Lower leg skin (tissue), 4 donors: ENCODE measurements around the gene FAM110C. TPM values are rescaled to one million over a fixed set of nuclear protein-coding genes. Genes with fewer than 3 reads are reported as not detected.
A peak's percentile ranks its signal among the peaks of the same experiment; 100 is the strongest.

Source experiments
- DNase-seq, 2 donors: peaks; one replicate each; pipeline ENCODE4 v3.0.0-alpha.2; 2019; ENCODE audit warnings: low spot score in 2 of 2
- H3K4me3 ChIP-seq: fragments of 200-600 bp; sonication (generic); 2 replicates; pipeline ENCODE4 v1.5.1; 2017; ENCODE audit warnings: mild to moderate bottlenecking, low read depth; ENCODE audit not compliant: poor library complexity, severe bottlenecking
- CTCF ChIP-seq, 3 donors: fragments of 450-650 bp; IDR thresholded peaks; one replicate each; pipeline ENCODE4 v1.5.1; 2016; ENCODE audit warnings: antibody characterized with exemption in 3 of 3, mild to moderate bottlenecking in 3 of 3, moderate library complexity in 2 of 3
- POLR2A ChIP-seq, 2 donors: fragments of 450-650 bp; IDR thresholded peaks; one replicate each; pipeline ENCODE4 v1.6.1; 2016 to 2017; ENCODE audit warnings: antibody characterized with exemption in 2 of 2, mild to moderate bottlenecking in 1 of 2, moderate library complexity in 1 of 2
- WGBS, 2 donors: methylation state at CpG; one replicate each; pipeline ENCODE4 v1.1.5; 2018; 5-methylcytosine and 5-hydroxymethylcytosine counted together
- intact Hi-C: fragments of 100-400 bp; cut with DNase I; formaldehyde crosslinking; loops from one replicate; pipeline ENCODE4 v1.15.0; 2023; ENCODE audit warnings: low total_unique reads
- total RNA-seq, 4 donors: library from RNA; depleted of rRNA; stranded (reverse); fragments of >200 nt; gene quantifications; one replicate each; pipeline ENCODE4 v1.1.0, GENCODE V29; 2016

FAM110C gene
- total RNA-seq, 4 donors from 2014 or later: 25.6 to 49.9 (median 30.0) TPM

- no peak overlapping the region for H3K4me3 ChIP-seq
- TF ChIP-seq CTCF (IDR thresholded peaks at IDR 0.05) (no peak), POLR2A (IDR thresholded peaks at IDR 0.05) (no peak)
- WGBS, 2 donors: 72 to 82% methylated on average over 41 to 42 of the region's 42 CpGs
- intact Hi-C loops: no loop called here
- peak in 1 of 2 donors; percentile 28 for DNase-seq
Measured at GRCh38 chr2:10222-10875, 36.0 kb downstream of the FAM110C start.

Other genes with a start within 250 kb of the FAM110C start
- 100 to 1,000 TPM; 106 to 159 (median 124) TPM for gene SH3YL1, start 217.5 kb upstream of the FAM110C start, total RNA-seq
- 10 to 100 TPM; 50.9 to 71.7 (median 54.6) TPM for gene ACP1, start 218.4 kb upstream of the FAM110C start, total RNA-seq
- 10 to 100 TPM in 1 of 4 donors, 1 to 10 TPM in 3; 1.2 to 15.5 (median 3.4) TPM for gene ALKAL2, start 241.6 kb upstream of the FAM110C start, total RNA-seq